ENCODE data around the gene C1orf210. TPM values are rescaled to one million over a fixed set of nuclear protein-coding genes. Genes with fewer than 3 reads are reported as not detected.

The C1orf210 gene
- total RNA-seq, 1 experiment from 2014 or later, result 7.6 TPM

- RAD21 ChIA-PET (ENCODE audit: low non-redundant PET in 1 of 2, low total read pairs in 2 of 2, uncharacterized antibody in 2 of 2, unreplicated experiment in 2 of 2), result no interaction called here
- no peak for TF ChIP-seq SIN3A (IDR thresholded peaks at IDR 0.05; ENCODE audit: low read depth)
- TF ChIP-seq ELF1 (IDR thresholded peaks at IDR 0.05; ENCODE audit: borderline replicate concordance, low read depth), result no peak
- no peaks in the 10 kb centered on the region for H3K9me2 ChIP-seq (ENCODE audit: insufficient read depth)
- H3K4me1 ChIP-seq (ENCODE audit: control insufficient read depth in 1 of 2, insufficient read depth in 2 of 2, low read length in 2 of 2), result peaks cover 0 to 7% of the 10 kb centered on the region in 2 experiments; a peak in 1 of 4 replicates
- CTCF ChIA-PET, result no interaction called here
- no peak overlapping the region for H3K4me3 ChIP-seq (replicated peaks in 1 of 2; ENCODE audit: low read depth in 1 of 2, low read length in 2 of 2)
- H4K20me1 ChIP-seq (ENCODE audit: insufficient read depth), result no peaks in the 10 kb centered on the region
- no peak overlapping the region for H3K27ac ChIP-seq (ENCODE audit: low read depth, low read length)
- POLR2A ChIA-PET, result no interaction called here
- intact Hi-C loops (cut with micrococcal nuclease), result no loop called here
- no peak overlapping the region for H3K9ac ChIP-seq (ENCODE audit: low read length)
- no peaks in the 10 kb centered on the region for H3K36me3 ChIP-seq (ENCODE audit: control insufficient read depth in 1 of 2, insufficient read depth in 2 of 2, low read length in 2 of 2)
- ATAC-seq, result no peak
- H3K9me3 ChIP-seq (ENCODE audit: control insufficient read depth in 1 of 2, insufficient read depth in 1 of 2, low read depth in 1 of 2, low read length in 2 of 2), result no peaks in the 10 kb centered on the region
- H3K27me3 ChIP-seq (ENCODE audit: insufficient read depth, low read length), result no peaks in the 10 kb centered on the region
- no peak for DNase-seq (ENCODE audit: low read depth, low spot score)
- no peak overlapping the region for H2AFZ ChIP-seq (ENCODE audit: low read depth, low read length, poor library complexity, severe bottlenecking)
- no peaks in the 10 kb centered on the region for H3K79me2 ChIP-seq (ENCODE audit: insufficient read depth, low read length)
- no peak overlapping the region for H3K4me2 ChIP-seq (ENCODE audit: low read length)
- no TSS peak for BruUV-seq (replicated peaks)
These were observed 21.5 kb upstream of the C1orf210 start for GRCh38 chr1:43306688-43307457.

- POLR2A ChIA-PET, result no interaction called here
- Histone ChIP-seq H3K4me2 (ENCODE audit: low read length) (no peak overlapping the region), H3K9me3 (ENCODE audit: control insufficient read depth in 1 of 2, insufficient read depth in 1 of 2, low read depth in 1 of 2, low read length in 2 of 2) (no peaks in the 10 kb centered on the region), H3K36me3 (ENCODE audit: control insufficient read depth in 1 of 2, insufficient read depth in 2 of 2, low read length in 2 of 2) (no peaks in the 10 kb centered on the region), H3K27me3 (ENCODE audit: insufficient read depth, low read length) (no peaks in the 10 kb centered on the region), H4K20me1 (ENCODE audit: insufficient read depth) (no peaks in the 10 kb centered on the region), H3K9ac (ENCODE audit: low read length) (no peak overlapping the region), H3K4me3 (replicated peaks in 1 of 2; ENCODE audit: low read depth in 1 of 2, low read length in 2 of 2) (no peak overlapping the region), H3K9me2 (ENCODE audit: insufficient read depth) (no peaks in the 10 kb centered on the region), H3K4me1 (ENCODE audit: control insufficient read depth in 1 of 2, insufficient read depth in 2 of 2, low read length in 2 of 2) (peaks cover 0 to 7% of the 10 kb centered on the region in 2 experiments; a peak in 1 of 4 replicates), H3K27ac (ENCODE audit: low read depth, low read length) (no peak overlapping the region), H3K79me2 (ENCODE audit: insufficient read depth, low read length) (no peaks in the 10 kb centered on the region), H2AFZ (ENCODE audit: low read depth, low read length, poor library complexity, severe bottlenecking) (no peak overlapping the region)
- no peak for ATAC-seq
- TF ChIP-seq REST (IDR thresholded peaks at IDR 0.05; ENCODE audit: low read depth), result no peak
- no peak for TF ChIP-seq JUND (IDR thresholded peaks at IDR 0.05)
- no peak for TF ChIP-seq POLR2AphosphoS5 (IDR thresholded peaks at IDR 0.05; ENCODE audit: low read depth, low read length)
- TF ChIP-seq YY1 (IDR thresholded peaks at IDR 0.05; ENCODE audit: extremely low read depth, insufficient replicate concordance, low read depth, low read length), result no peak
- no peak for TF ChIP-seq ZBTB33 (IDR thresholded peaks at IDR 0.05; ENCODE audit: extremely low read depth, insufficient replicate concordance, low read length)
- no peak for TF ChIP-seq RAD21 (IDR thresholded peaks at IDR 0.05; ENCODE audit: low read depth)
- CTCF ChIA-PET, result no interaction called here
- no TSS peak for BruUV-seq (replicated peaks)
- RAD21 ChIA-PET (ENCODE audit: low non-redundant PET in 1 of 2, low total read pairs in 2 of 2, uncharacterized antibody in 2 of 2, unreplicated experiment in 2 of 2), result no interaction called here
- no peak for DNase-seq (ENCODE audit: low read depth, low spot score)
- intact Hi-C loops (cut with micrococcal nuclease), result no loop called here
These were observed 20.7 kb upstream of the C1orf210 start for GRCh38 chr1:43305926-43306687.
